Measurements from ENCODE around the gene LAMC1. TPM values are rescaled to one million over a fixed set of nuclear protein-coding genes. Genes with fewer than 3 reads are reported as not detected.

The LAMC1 gene
- polyA plus RNA-seq, 1 donor from 2014 or later, result 4.2 TPM

- H4K20me1 ChIP-seq (ENCODE audit: insufficient read depth), result no peaks in the 10 kb centered on the region
These were observed 50.1 kb downstream of the LAMC1 start for GRCh38 chr1:183073320-183073719.

GRCh38 chr1:183074215-183074614 lies 51.0 kb downstream of the LAMC1 start:
- Histone ChIP-seq H2AFZ (ENCODE audit: low read depth, low read length) (no peak overlapping the region), H3F3A (ENCODE audit: insufficient read depth, low read length, poor library complexity, severe bottlenecking) (no peaks in the 10 kb centered on the region), H3K36me3 (ENCODE audit: insufficient read depth, low read length) (no peaks in the 10 kb centered on the region), H4K20me1 (ENCODE audit: insufficient read depth) (no peaks in the 10 kb centered on the region), H3K4me3 (ENCODE audit: low read length) (no peak overlapping the region), H3K4me2 (ENCODE audit: low read length) (no peak overlapping the region), H3K9ac (ENCODE audit: low read length) (no peak overlapping the region), H3K27ac (ENCODE audit: low read length) (no peak overlapping the region), H3K79me2 (replicated peaks; ENCODE audit: insufficient read depth, low read length) (no peaks in the 10 kb centered on the region), H3K9me2 (ENCODE audit: insufficient read depth, low read length) (no peaks in the 10 kb centered on the region), H3K27me3 (ENCODE audit: insufficient read depth, low read depth, low read length) (no peaks in the 10 kb centered on the region), H3K9me3 (ENCODE audit: low read length) (no peaks in the 10 kb centered on the region)
- TF ChIP-seq SMC3 (conservative IDR thresholded peaks at IDR 0.05; ENCODE audit: poor library complexity), result no peak
- no peak for TF ChIP-seq TAF1 (IDR thresholded peaks at IDR 0.05; ENCODE audit: low read depth)
- TF ChIP-seq MXI1 (conservative IDR thresholded peaks at IDR 0.05; ENCODE audit: poor library complexity, severe bottlenecking), result no peak
- no peak for TF ChIP-seq EP300 (conservative IDR thresholded peaks at IDR 0.05; ENCODE audit: poor library complexity, severe bottlenecking)
- no peak for TF ChIP-seq RAD21 (conservative IDR thresholded peaks at IDR 0.05)
- no peak for TF ChIP-seq POLR2AphosphoS5 (IDR thresholded peaks at IDR 0.05)
- TF ChIP-seq REST (IDR thresholded peaks at IDR 0.05; ENCODE audit: borderline replicate concordance), result no peak
- TF ChIP-seq EZH2 (IDR thresholded peaks at IDR 0.05; ENCODE audit: borderline replicate concordance, insufficient read depth, low read length, poor library complexity, severe bottlenecking), result no peak

More at GRCh38 chr1:183073320-183073719, 50.1 kb downstream of the LAMC1 start:
- Histone ChIP-seq H2AFZ (ENCODE audit: low read depth, low read length) (no peak overlapping the region), H3F3A (ENCODE audit: insufficient read depth, low read length, poor library complexity, severe bottlenecking) (no peaks in the 10 kb centered on the region), H3K27ac (ENCODE audit: low read length) (no peak overlapping the region), H3K36me3 (ENCODE audit: insufficient read depth, low read length) (no peaks in the 10 kb centered on the region), H3K9me3 (ENCODE audit: low read length) (no peaks in the 10 kb centered on the region), H3K9me2 (ENCODE audit: insufficient read depth, low read length) (no peaks in the 10 kb centered on the region), H3K9ac (ENCODE audit: low read length) (no peak overlapping the region), H3K4me2 (ENCODE audit: low read length) (no peak overlapping the region), H3K27me3 (ENCODE audit: insufficient read depth, low read depth, low read length) (no peaks in the 10 kb centered on the region), H3K79me2 (replicated peaks; ENCODE audit: insufficient read depth, low read length) (no peaks in the 10 kb centered on the region), H3K4me3 (ENCODE audit: low read length) (no peak overlapping the region)
- TF ChIP-seq POLR2AphosphoS5 (IDR thresholded peaks at IDR 0.05), result no peak
- TF ChIP-seq EZH2 (IDR thresholded peaks at IDR 0.05; ENCODE audit: borderline replicate concordance, insufficient read depth, low read length, poor library complexity, severe bottlenecking), result no peak
- TF ChIP-seq RAD21 (conservative IDR thresholded peaks at IDR 0.05), result no peak
- no peak for TF ChIP-seq REST (IDR thresholded peaks at IDR 0.05; ENCODE audit: borderline replicate concordance)
- TF ChIP-seq MXI1 (conservative IDR thresholded peaks at IDR 0.05; ENCODE audit: poor library complexity, severe bottlenecking), result no peak
- no peak for TF ChIP-seq SMC3 (conservative IDR thresholded peaks at IDR 0.05; ENCODE audit: poor library complexity)
- no peak for TF ChIP-seq EP300 (conservative IDR thresholded peaks at IDR 0.05; ENCODE audit: poor library complexity, severe bottlenecking)
- TF ChIP-seq CTCF (IDR thresholded peaks at IDR 0.05; ENCODE audit: poor library complexity, severe bottlenecking), result no peak
- no peak for TF ChIP-seq TAF1 (IDR thresholded peaks at IDR 0.05; ENCODE audit: low read depth)

All from neural cell (in vitro differentiated cells).